Measurements from ENCODE around the gene CIBAR2.

CIBAR2 gene

GRCh38 chr16:85128079-85128837 is 16.0 kb upstream of the CIBAR2 start:
- no peak for DNase-seq (ENCODE audit: low read depth in 2 of 2)
- no peak overlapping the region for H3K4me3 ChIP-seq (replicated peaks in 1 of 2; ENCODE audit: low read depth in 2 of 2, low read length in 2 of 2)
- no peak for TF ChIP-seq CTCF (IDR thresholded peaks at IDR 0.05; ENCODE audit: low read depth, low read length)

- DNase-seq (ENCODE audit: low read depth in 2 of 2), result no peak
- no peak overlapping the region for H3K4me3 ChIP-seq (replicated peaks in 1 of 2; ENCODE audit: low read depth in 2 of 2, low read length in 2 of 2)
- no peak for TF ChIP-seq CTCF (IDR thresholded peaks at IDR 0.05; ENCODE audit: low read depth, low read length)
Measured at GRCh38 chr16:85127379-85127723, 15.1 kb upstream of the CIBAR2 start.

- H3K4me3 ChIP-seq (replicated peaks in 1 of 2; ENCODE audit: low read depth in 2 of 2, low read length in 2 of 2), result no peak overlapping the region
- TF ChIP-seq CTCF (IDR thresholded peaks at IDR 0.05; ENCODE audit: low read depth, low read length), result no peak
- peak; percentile 71 to 93 for DNase-seq (ENCODE audit: low read depth in 2 of 2)
Measured at GRCh38 chr16:85126705-85127378, 14.6 kb upstream of the CIBAR2 start.

- DNase-seq (ENCODE audit: low read depth in 2 of 2), result no peak
- H3K4me3 ChIP-seq (replicated peaks in 1 of 2; ENCODE audit: low read depth in 2 of 2, low read length in 2 of 2), result no peak overlapping the region
- no peak for TF ChIP-seq CTCF (IDR thresholded peaks at IDR 0.05; ENCODE audit: low read depth, low read length)
Measured at GRCh38 chr16:85126394-85126704, 14.1 kb upstream of the CIBAR2 start.

GRCh38 chr16:85125570-85126393 is 13.5 kb upstream of the CIBAR2 start:
- DNase-seq (ENCODE audit: low read depth in 2 of 2), result no peak
- H3K4me3 ChIP-seq (replicated peaks in 1 of 2; ENCODE audit: low read depth in 2 of 2, low read length in 2 of 2), result no peak overlapping the region
- no peak for TF ChIP-seq CTCF (IDR thresholded peaks at IDR 0.05; ENCODE audit: low read depth, low read length)

GRCh38 chr16:85124636-85125346 is 12.5 kb upstream of the CIBAR2 start:
- no peak for TF ChIP-seq CTCF (IDR thresholded peaks at IDR 0.05; ENCODE audit: low read depth, low read length)
- DNase-seq (ENCODE audit: low read depth in 2 of 2), result peak in 1 of 2 donors; percentile 37
- H3K4me3 ChIP-seq (replicated peaks in 1 of 2; ENCODE audit: low read depth in 2 of 2, low read length in 2 of 2), result no peak overlapping the region
